ENCODE measurements around the gene MAD1L1. TPM values are rescaled to one million over a fixed set of nuclear protein-coding genes. Genes with fewer than 3 reads are reported as not detected.

The MAD1L1 gene
- total and polyA plus RNA-seq, 2 donors (not counting 3 experiments of a cell fraction or from before 2014, with no cell fraction given), result 34.1 to 42.3 TPM

- no peak overlapping the region for H3K4me2 ChIP-seq (ENCODE audit: insufficient read depth, low read length)
- H2AFZ ChIP-seq (ENCODE audit: low read depth, low read length), result no peak overlapping the region
- DNase-seq (ENCODE audit: low read depth, low spot score) (no peak), FAIRE-seq (no peak)
- H3K79me2 ChIP-seq (ENCODE audit: control insufficient read depth, insufficient read depth, low read length), result no peaks in the 10 kb centered on the region
- H3K9me3 ChIP-seq (replicated peaks; ENCODE audit: control insufficient read depth, insufficient read depth, low read length), result no peaks in the 10 kb centered on the region
- no peak overlapping the region for H3K4me3 ChIP-seq (replicated peaks in 1 of 3; ENCODE audit: insufficient read depth in 1 of 3, low read depth in 1 of 3, low read length in 3 of 3)
- dilution Hi-C loops (cut with MboI; ENCODE audit: extremely low pct_ligation_motif_present, low sequenced_read_pairs), result no loop called here
- CTCF ChIA-PET, result interaction anchor here (0.7 to 1.5 kb wide), 2 partner anchors 25 to 375 kb away, joined by 3 to 7 read pairs; no protein-coding TSS in a partner anchor
- no peaks in the 10 kb centered on the region for H4K20me1 ChIP-seq (replicated peaks; ENCODE audit: control insufficient read depth, extremely low read depth, insufficient read depth, low read length)
- POLR2A ChIA-PET, result no interaction called here
- intact Hi-C loops (cut with micrococcal nuclease), result no loop called here
- no peaks in the 10 kb centered on the region for H3K4me1 ChIP-seq (ENCODE audit: control insufficient read depth, extremely low read depth, insufficient read depth, low read length)
- H3K36me3 ChIP-seq (ENCODE audit: control insufficient read depth in 2 of 2, extremely low read depth in 1 of 2, insufficient read depth in 2 of 2, low read length in 2 of 2), result no peaks in the 10 kb centered on the region
- H3K9me1 ChIP-seq (replicated peaks; ENCODE audit: control insufficient read depth, extremely low read depth, insufficient read depth, low read length), result no peaks in the 10 kb centered on the region
- TF ChIP-seq EZH2 (IDR thresholded peaks at IDR 0.05; ENCODE audit: borderline replicate concordance, low read depth, low read length, severe bottlenecking) (no peak), FOS (IDR thresholded peaks at IDR 0.05; ENCODE audit: borderline replicate concordance, insufficient read depth, low read length) (no peak), MYC (IDR thresholded peaks at IDR 0.05; ENCODE audit: low read depth, low read length) (no peak), GATA2 (IDR thresholded peaks at IDR 0.05; ENCODE audit: insufficient read depth, insufficient read length, low read depth, low read length) (no peak), POLR2AphosphoS5 (IDR thresholded peaks at IDR 0.05; ENCODE audit: insufficient read depth, low read depth, low read length) (no peak), MAX (IDR thresholded peaks at IDR 0.05; ENCODE audit: insufficient read depth, insufficient read length) (no peak), POLR2A (IDR thresholded peaks at IDR 0.05; ENCODE audit: low read depth, low read length) (no peak), CTCF (IDR thresholded peaks at IDR 0.05; ENCODE audit: extremely low read depth in 1 of 2, insufficient read depth in 1 of 2, low read depth in 1 of 2, low read length in 2 of 2) (no peak), JUN (IDR thresholded peaks at IDR 0.05; ENCODE audit: borderline replicate concordance, insufficient read depth, insufficient read length, low read depth) (no peak)
- H3K9ac ChIP-seq (replicated peaks; ENCODE audit: extremely low read depth, insufficient read depth, low read length), result no peak overlapping the region
- H3K27ac ChIP-seq (ENCODE audit: insufficient read depth, low read depth, low read length), result no peak overlapping the region
- H3K27me3 ChIP-seq (ENCODE audit: control insufficient read depth in 2 of 2, insufficient read depth in 2 of 2, low read length in 2 of 2), result no peaks in the 10 kb centered on the region
- BruUV-seq (replicated peaks), result no TSS peak
These were observed 193.6 kb downstream of the MAD1L1 start for GRCh38 chr7:2038931-2039728.
